ENCODE results near the gene KCTD4. TPM values are rescaled to one million over a fixed set of nuclear protein-coding genes. Genes with fewer than 3 reads are reported as not detected.

The KCTD4 gene
- polyA plus RNA-seq, 6 donors from 2014 or later = 0.21 to 0.40 (median 0.35) TPM; not detected in 3

GRCh38 chr13:45226024-45226423 lies 25.2 kb upstream of the KCTD4 start:
- Mint-ChIP-seq H3K36me3 (peaks cover 0 to 27% of the 10 kb centered on the region in 2 donors), H3K4me3 (no peak overlapping the region), H3K4me1 (peaks cover 2 to 17% (median 12%) of the 10 kb centered on the region in 3 donors), H3K27me3 (no peaks in the 10 kb centered on the region), H3K9me3 (no peaks in the 10 kb centered on the region), H3K27ac (peak overlapping the region in 1 of 6 donors; percentile 32)
- DNase-seq (no peak), ATAC-seq (ENCODE audit: low read depth in 2 of 2) (no peak)

- Mint-ChIP-seq H3K9me3 (no peaks in the 10 kb centered on the region), H3K36me3 (peaks cover 0 to 28% of the 10 kb centered on the region in 2 donors), H3K27ac (no peak overlapping the region), H3K27me3 (no peaks in the 10 kb centered on the region), H3K4me1 (peaks cover 2 to 17% (median 12%) of the 10 kb centered on the region in 3 donors), H3K4me3 (no peak overlapping the region)
- ATAC-seq (ENCODE audit: low read depth in 2 of 2) = no peak
- no peak for DNase-seq
Measured at GRCh38 chr13:45225370-45225769, 24.5 kb upstream of the KCTD4 start.

- ATAC-seq (ENCODE audit: low read depth in 2 of 2) = no peak
- Mint-ChIP-seq H3K36me3 (peaks cover 5 to 23% of the 10 kb centered on the region in 2 donors), H3K27ac (no peak overlapping the region), H3K4me1 (peaks cover 2 to 12% (median 7%) of the 10 kb centered on the region in 3 donors), H3K27me3 (no peaks in the 10 kb centered on the region), H3K4me3 (no peak overlapping the region), H3K9me3 (no peaks in the 10 kb centered on the region)
- no peak for DNase-seq
Measured at GRCh38 chr13:45224176-45224575, 23.3 kb upstream of the KCTD4 start.

GRCh38 chr13:45222919-45223318 lies 22.1 kb upstream of the KCTD4 start:
- ATAC-seq (ENCODE audit: low read depth in 2 of 2) (no peak), DNase-seq (no peak)
- Mint-ChIP-seq H3K36me3 (peaks cover 5 to 11% of the 10 kb centered on the region in 2 donors), H3K27ac (peak overlapping the region in 1 of 6 donors; percentile 18), H3K4me1 (peaks cover 8 to 16% (median 9%) of the 10 kb centered on the region in 3 donors), H3K27me3 (no peaks in the 10 kb centered on the region), H3K9me3 (no peaks in the 10 kb centered on the region), H3K4me3 (no peak overlapping the region)

GRCh38 chr13:45222516-45222915 lies 21.7 kb upstream of the KCTD4 start:
- peaks cover 9 to 16% (median 10%) of the 10 kb centered on the region in 3 donors for H3K4me1 Mint-ChIP-seq
- H3K4me3 Mint-ChIP-seq = no peak overlapping the region

GRCh38 chr13:45220403-45220802 lies 19.6 kb upstream of the KCTD4 start:
- H3K36me3 Mint-ChIP-seq = peaks cover 5 to 11% of the 10 kb centered on the region in 2 donors

More at GRCh38 chr13:45222516-45222915, 21.7 kb upstream of the KCTD4 start:
- no peak for ATAC-seq (ENCODE audit: low read depth in 2 of 2)
- peaks cover 5 to 11% of the 10 kb centered on the region in 2 donors for H3K36me3 Mint-ChIP-seq
- DNase-seq = no peak
- H3K27ac Mint-ChIP-seq = peak overlapping the region in 1 of 6 donors; percentile 18
- no peaks in the 10 kb centered on the region for H3K27me3 Mint-ChIP-seq
- no peaks in the 10 kb centered on the region for H3K9me3 Mint-ChIP-seq

GRCh38 chr13:45219938-45220375 lies 19.1 kb upstream of the KCTD4 start:
- no peaks in the 10 kb centered on the region for H3K9me3 Mint-ChIP-seq
- no peaks in the 10 kb centered on the region for H3K27me3 Mint-ChIP-seq
- peaks cover 11 to 13% (median 13%) of the 10 kb centered on the region in 3 donors for H3K4me1 Mint-ChIP-seq
- ATAC-seq (ENCODE audit: low read depth in 2 of 2) (no peak), DNase-seq (no peak)
- no peak overlapping the region for H3K4me3 Mint-ChIP-seq
- peaks cover 5 to 11% of the 10 kb centered on the region in 2 donors for H3K36me3 Mint-ChIP-seq
- peak overlapping the region in 1 of 6 donors; percentile 4 for H3K27ac Mint-ChIP-seq

More at GRCh38 chr13:45220403-45220802, 19.6 kb upstream of the KCTD4 start:
- H3K9me3 Mint-ChIP-seq = no peaks in the 10 kb centered on the region
- H3K4me3 Mint-ChIP-seq = no peak overlapping the region
- H3K27ac Mint-ChIP-seq = peak overlapping the region in 1 of 6 donors; percentile 61
- no peak for ATAC-seq (ENCODE audit: low read depth in 2 of 2)
- no peak for DNase-seq
- peaks cover 11 to 13% (median 13%) of the 10 kb centered on the region in 3 donors for H3K4me1 Mint-ChIP-seq
- H3K27me3 Mint-ChIP-seq = no peaks in the 10 kb centered on the region

GRCh38 chr13:45219123-45219891 lies 18.5 kb upstream of the KCTD4 start:
- peak overlapping the region in 1 of 6 donors; percentile 4 for H3K27ac Mint-ChIP-seq
- H3K4me3 Mint-ChIP-seq = no peak overlapping the region
- peaks cover 5 to 11% of the 10 kb centered on the region in 2 donors for H3K36me3 Mint-ChIP-seq
- H3K9me3 Mint-ChIP-seq = no peaks in the 10 kb centered on the region
- H3K27me3 Mint-ChIP-seq = no peaks in the 10 kb centered on the region
- DNase-seq (no peak), ATAC-seq (ENCODE audit: low read depth in 2 of 2) (no peak)
- H3K4me1 Mint-ChIP-seq = peaks cover 11 to 13% (median 13%) of the 10 kb centered on the region in 3 donors

- H3K27ac Mint-ChIP-seq = peak overlapping the region in 1 of 6 donors; percentile 13
- peaks cover 11 to 13% (median 13%) of the 10 kb centered on the region in 3 donors for H3K4me1 Mint-ChIP-seq
- no peak for DNase-seq
- H3K27me3 Mint-ChIP-seq = no peaks in the 10 kb centered on the region
- H3K36me3 Mint-ChIP-seq = peaks cover 5 to 11% of the 10 kb centered on the region in 2 donors
- H3K9me3 Mint-ChIP-seq = no peaks in the 10 kb centered on the region
- peak overlapping the region in 1 of 8 donors; percentile 7 for H3K4me3 Mint-ChIP-seq
- no peak for ATAC-seq (ENCODE audit: low read depth in 2 of 2)
Measured at GRCh38 chr13:45218689-45219088, 17.8 kb upstream of the KCTD4 start.

GRCh38 chr13:45216193-45216592 lies 15.3 kb upstream of the KCTD4 start:
- Mint-ChIP-seq H3K4me1 (peaks cover 6 to 13% (median 11%) of the 10 kb centered on the region in 3 donors), H3K4me3 (no peak overlapping the region), H3K9me3 (peaks cover 0 to 1% (median 0%) of the 10 kb centered on the region in 7 donors)

GRCh38 chr13:45215392-45216077 lies 14.7 kb upstream of the KCTD4 start:
- H3K9me3 Mint-ChIP-seq = peaks cover 0 to 1% (median 0%) of the 10 kb centered on the region in 7 donors
- no peaks in the 10 kb centered on the region for H3K27me3 Mint-ChIP-seq
- no peak for DNase-seq
- H3K36me3 Mint-ChIP-seq = peaks cover 5 to 13% of the 10 kb centered on the region in 2 donors
- H3K4me3 Mint-ChIP-seq = peak overlapping the region in 1 of 8 donors; percentile 13
- H3K27ac Mint-ChIP-seq = peak overlapping the region in 1 of 6 donors; percentile 57
- H3K4me1 Mint-ChIP-seq = peaks cover 6 to 15% (median 13%) of the 10 kb centered on the region in 3 donors
- ATAC-seq (ENCODE audit: low read depth in 2 of 2) = no peak

More at GRCh38 chr13:45216193-45216592, 15.3 kb upstream of the KCTD4 start:
- peaks cover 3 to 8% of the 10 kb centered on the region in 2 donors for H3K36me3 Mint-ChIP-seq
- DNase-seq = no peak
- peak overlapping the region in 1 of 6 donors; percentile 70 for H3K27ac Mint-ChIP-seq
- H3K27me3 Mint-ChIP-seq = no peaks in the 10 kb centered on the region
- no peak for ATAC-seq (ENCODE audit: low read depth in 2 of 2)

- peaks cover 0 to 2% (median 0%) of the 10 kb centered on the region in 7 donors for H3K9me3 Mint-ChIP-seq
- DNase-seq (no peak), ATAC-seq (ENCODE audit: low read depth in 2 of 2) (no peak)
- H3K4me3 Mint-ChIP-seq = no peak overlapping the region
- peaks cover 4 to 19% (median 9%) of the 10 kb centered on the region in 3 donors for H3K4me1 Mint-ChIP-seq
- peaks cover 20 to 24% of the 10 kb centered on the region in 2 donors for H3K36me3 Mint-ChIP-seq
- H3K27me3 Mint-ChIP-seq = no peaks in the 10 kb centered on the region
- no peak overlapping the region for H3K27ac Mint-ChIP-seq
Measured at GRCh38 chr13:45209229-45209628, 8.4 kb upstream of the KCTD4 start.

GRCh38 chr13:45208132-45208531 lies 7.3 kb upstream of the KCTD4 start:
- H3K36me3 Mint-ChIP-seq = peaks cover 20 to 21% of the 10 kb centered on the region in 2 donors
- H3K27ac Mint-ChIP-seq = peak overlapping the region in 1 of 6 donors; percentile 34
- H3K9me3 Mint-ChIP-seq = peaks cover 0 to 2% (median 0%) of the 10 kb centered on the region in 7 donors
- no peaks in the 10 kb centered on the region for H3K27me3 Mint-ChIP-seq
- H3K4me3 Mint-ChIP-seq = no peak overlapping the region
- peaks cover 4 to 19% (median 9%) of the 10 kb centered on the region in 3 donors for H3K4me1 Mint-ChIP-seq
- DNase-seq (no peak), ATAC-seq (ENCODE audit: low read depth in 2 of 2) (no peak)
